T-helper 1 cell treated with Interleukin-12 subunit alpha and Interleukin-12 subunit beta and Interleukin-4 antibody, amounts not matched to agents 30 μg/mL and 1 μg/mL, for 36 hours (primary cell): ENCODE data around the gene PLAU.
"Not testable (repeated sequence)": the region's sequence is repeated elsewhere in the genome, so short reads cannot be mapped to it uniquely, and the experiment has no call there.

ENCODE experiments used
- H3K27ac Mint-ChIP-seq: one replicate; pipeline ENCODE4 v1.8.0; 2021; ENCODE audit warnings: mild to moderate bottlenecking, mixed read lengths
- H3K27me3 Mint-ChIP-seq: one replicate; pipeline ENCODE4 v1.8.0; 2021; ENCODE audit warnings: low read depth, mixed read lengths
- H3K36me3 Mint-ChIP-seq: one replicate; pipeline ENCODE4 v1.8.0; 2021; ENCODE audit warnings: low read depth, mixed read lengths
- H3K4me1 Mint-ChIP-seq: one replicate; pipeline ENCODE4 v1.8.0; 2021; ENCODE audit warnings: low read depth, mixed read lengths
- H3K4me3 Mint-ChIP-seq: one replicate; pipeline ENCODE4 v1.8.0; 2021; ENCODE audit warnings: mild to moderate bottlenecking, moderate library complexity, mixed read lengths
- H3K9me3 Mint-ChIP-seq: one replicate; pipeline ENCODE4 v1.8.0; 2021; ENCODE audit warnings: mixed read lengths

The PLAU gene

DNA sequence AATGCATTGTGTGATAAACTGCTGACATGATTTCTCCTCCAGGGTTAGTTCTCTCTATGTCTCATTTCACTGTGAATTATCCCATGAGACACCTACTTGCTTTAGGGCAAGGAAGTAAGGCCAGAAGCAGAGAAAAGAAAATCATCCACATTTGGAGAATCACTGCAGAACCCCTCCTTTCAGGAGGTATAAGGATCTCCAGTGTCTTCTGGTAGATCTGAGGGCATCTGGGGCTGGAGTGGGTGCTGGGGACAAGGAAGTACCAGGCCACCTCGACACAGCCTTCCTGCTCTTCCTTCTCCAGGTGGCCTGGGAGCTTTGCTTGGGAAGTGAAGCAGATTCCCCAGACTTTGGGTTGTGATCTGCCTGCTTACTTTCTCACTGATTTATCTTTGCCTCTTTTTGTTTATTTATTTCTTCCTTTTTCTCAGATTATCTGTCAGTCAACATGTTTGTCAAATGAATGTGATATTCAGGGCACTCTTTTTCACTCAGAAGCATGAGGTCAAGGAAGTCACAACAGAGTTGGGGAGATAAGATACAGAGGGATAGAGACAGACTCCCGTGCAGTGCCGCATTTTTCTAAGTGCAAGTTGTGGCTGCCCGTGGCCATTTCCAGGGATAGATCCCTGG, 24.2 kb upstream of the PLAU start:
- Mint-ChIP-seq H3K9me3 (no peaks in the 10 kb centered on the region), H3K27ac (no peak overlapping the region), H3K27me3 (peaks cover 5% of the 10 kb centered on the region), H3K4me3 (no peak overlapping the region), H3K4me1 (peaks cover 15% of the 10 kb centered on the region), H3K36me3 (no peaks in the 10 kb centered on the region)

DNA sequence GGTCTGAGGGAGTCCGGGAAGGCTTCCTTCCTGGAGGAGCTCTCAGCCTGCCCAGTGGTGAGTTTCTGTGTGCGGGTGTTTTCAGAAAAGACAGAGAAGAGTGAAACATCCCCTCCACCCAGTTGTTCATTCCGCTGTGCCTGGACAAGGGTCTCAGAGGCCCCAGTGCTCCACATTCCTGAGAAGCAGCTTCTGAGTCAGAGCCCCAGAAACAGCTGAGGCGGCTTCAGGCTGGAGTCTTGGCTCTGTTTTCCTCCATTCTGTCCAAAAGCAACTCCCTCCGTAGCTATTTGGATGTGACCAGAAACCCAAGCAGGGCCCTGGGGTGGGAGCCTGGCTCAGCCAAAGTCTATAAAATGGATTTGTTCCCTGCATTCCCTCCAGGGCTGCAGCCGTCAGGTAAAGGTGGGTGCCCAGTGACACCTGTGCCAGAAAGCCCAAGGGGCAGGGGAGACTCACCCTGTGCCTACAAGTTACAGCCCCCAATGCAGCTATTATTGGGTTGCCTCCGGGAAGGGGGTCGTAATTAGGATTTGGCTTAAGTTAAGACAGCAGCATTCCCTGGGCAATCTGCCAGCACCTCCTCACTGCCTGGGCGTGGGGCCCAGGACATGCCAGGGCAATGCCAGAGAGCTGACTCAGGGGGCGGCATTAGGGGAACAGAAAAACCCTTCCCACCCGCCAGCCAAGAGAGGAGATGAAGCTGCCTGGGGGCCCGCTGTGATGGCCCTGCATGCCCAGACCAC, 23.5 kb upstream of the PLAU start:
- no peak overlapping the region for H3K27ac Mint-ChIP-seq
- no peak overlapping the region for H3K4me3 Mint-ChIP-seq
- no peaks in the 10 kb centered on the region for H3K36me3 Mint-ChIP-seq
- H3K27me3 Mint-ChIP-seq: peaks cover 7% of the 10 kb centered on the region
- no peaks in the 10 kb centered on the region for H3K9me3 Mint-ChIP-seq
- peaks cover 15% of the 10 kb centered on the region for H3K4me1 Mint-ChIP-seq

DNA sequence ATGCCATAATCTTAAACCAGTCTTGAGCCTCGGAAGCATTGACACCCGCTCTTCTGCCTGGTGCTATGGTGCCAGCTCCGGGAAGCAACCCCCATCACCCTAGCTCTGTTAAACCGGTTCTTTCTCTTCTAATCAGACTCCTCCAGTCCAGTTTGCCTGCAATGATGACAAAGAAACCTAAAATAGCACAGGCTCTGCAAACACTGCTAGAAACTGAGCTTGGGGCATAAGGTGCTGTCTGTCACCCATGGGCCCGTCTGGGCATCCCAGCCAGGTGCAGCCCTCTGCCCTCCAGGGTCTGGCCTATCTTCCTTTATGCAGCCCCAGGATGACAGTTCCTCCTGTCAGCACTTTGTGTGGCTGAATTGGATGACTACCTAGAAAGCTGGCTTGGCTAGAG, 22.4 kb upstream of the PLAU start:
- Mint-ChIP-seq H3K9me3 (no peaks in the 10 kb centered on the region), H3K36me3 (no peaks in the 10 kb centered on the region), H3K4me1 (peaks cover 15% of the 10 kb centered on the region), H3K27me3 (peaks cover 16% of the 10 kb centered on the region), H3K27ac (no peak overlapping the region), H3K4me3 (no peak overlapping the region)

DNA sequence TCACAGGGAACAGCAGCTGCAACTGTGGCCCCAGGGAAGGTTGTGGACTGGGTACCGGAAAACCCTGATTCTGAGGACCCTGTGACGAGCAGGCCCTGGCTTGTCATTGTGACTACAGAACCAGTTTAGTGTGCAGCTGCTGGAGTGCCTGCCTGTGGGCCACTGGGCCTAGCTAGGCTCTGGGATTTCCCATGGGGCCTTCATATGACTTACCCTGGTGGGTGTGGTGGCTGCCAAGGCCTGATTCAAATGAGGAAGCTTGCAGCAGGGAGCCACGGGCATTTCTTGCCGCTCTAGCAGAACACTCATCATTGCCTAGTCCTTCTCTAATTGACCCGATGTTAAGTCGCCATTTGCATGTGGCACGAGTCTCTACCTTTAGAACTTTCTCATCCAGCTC, 21.9 kb upstream of the PLAU start:
- no peak overlapping the region for H3K4me3 Mint-ChIP-seq
- H3K9me3 Mint-ChIP-seq: no peaks in the 10 kb centered on the region
- H3K4me1 Mint-ChIP-seq: peaks cover 16% of the 10 kb centered on the region
- peaks cover 16% of the 10 kb centered on the region for H3K27me3 Mint-ChIP-seq
- H3K27ac Mint-ChIP-seq: no peak overlapping the region
- no peaks in the 10 kb centered on the region for H3K36me3 Mint-ChIP-seq

DNA sequence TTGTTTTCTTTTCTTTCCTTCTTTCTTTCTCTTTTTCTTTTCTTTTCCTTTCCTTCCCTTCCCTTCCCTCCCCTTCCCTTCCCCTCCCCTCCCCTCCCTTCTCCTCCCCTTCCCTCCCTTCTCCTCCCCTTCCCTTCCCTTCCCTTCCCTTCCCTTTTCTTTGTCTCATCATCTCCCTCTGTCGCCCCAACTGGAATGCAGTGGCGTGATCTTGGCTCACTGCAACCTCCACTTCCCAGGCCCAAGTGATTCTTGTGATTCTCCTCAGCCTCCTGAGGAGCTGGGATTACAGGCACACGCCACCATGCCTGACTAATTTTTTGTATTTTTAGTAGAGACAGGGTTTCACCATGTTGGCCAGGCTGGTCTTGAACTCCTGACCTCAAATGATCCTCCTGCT, 21.5 kb upstream of the PLAU start:
- H3K36me3 Mint-ChIP-seq, H3K27ac Mint-ChIP-seq, H3K9me3 Mint-ChIP-seq, H3K4me3 Mint-ChIP-seq: not testable (repeated sequence)
- H3K4me1 Mint-ChIP-seq: peaks cover 20% of the 10 kb centered on the region
- H3K27me3 Mint-ChIP-seq: peaks cover 16% of the 10 kb centered on the region

DNA sequence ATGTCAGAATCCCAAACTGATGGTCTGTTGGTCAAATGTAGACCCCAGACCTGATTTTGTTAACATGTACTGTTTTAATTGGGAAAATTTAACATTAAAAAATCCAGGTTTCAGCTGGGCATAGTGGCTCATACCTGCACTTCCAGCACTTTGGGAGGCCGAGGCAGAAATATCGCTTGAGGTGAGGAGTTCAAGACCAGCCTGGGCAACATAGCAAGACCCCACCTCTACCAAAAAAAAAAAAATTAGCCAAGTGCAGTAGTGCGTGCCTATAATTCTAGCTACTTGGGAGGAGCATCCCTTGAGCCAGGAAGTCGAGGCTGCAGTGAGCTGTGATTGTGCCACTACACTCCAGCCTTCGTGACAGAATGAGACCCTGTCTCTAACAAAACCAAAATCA, 20.7 kb upstream of the PLAU start:
- Mint-ChIP-seq H3K9me3 (no peaks in the 10 kb centered on the region), H3K27me3 (peaks cover 16% of the 10 kb centered on the region), H3K4me1 (peaks cover 23% of the 10 kb centered on the region), H3K27ac (no peak overlapping the region), H3K36me3 (no peaks in the 10 kb centered on the region), H3K4me3 (no peak overlapping the region)

DNA sequence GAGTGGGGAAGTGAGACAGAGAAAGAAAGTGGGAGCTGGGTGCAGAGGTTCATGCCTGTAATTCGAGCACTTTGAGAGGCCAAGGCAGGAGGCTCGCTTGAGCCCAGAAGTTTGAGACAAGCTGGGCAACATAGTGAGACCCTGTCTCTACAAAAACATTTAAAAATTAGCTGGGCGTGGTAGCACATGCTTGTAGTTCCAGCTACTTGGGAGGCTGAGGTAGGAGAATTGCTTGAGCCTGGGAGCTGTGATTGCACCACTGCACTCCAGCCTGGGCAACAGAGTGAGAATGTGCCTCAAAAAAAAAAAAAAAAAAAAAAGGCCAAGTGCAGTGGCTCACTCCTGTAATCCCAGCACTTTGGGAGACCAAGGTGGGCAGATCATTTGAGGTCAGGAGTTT, 20.1 kb upstream of the PLAU start:
- not testable (repeated sequence) for H3K27ac Mint-ChIP-seq, H3K4me3 Mint-ChIP-seq, H3K36me3 Mint-ChIP-seq, H3K9me3 Mint-ChIP-seq
- Mint-ChIP-seq H3K4me1 (peaks cover 22% of the 10 kb centered on the region), H3K27me3 (peaks cover 13% of the 10 kb centered on the region)

DNA sequence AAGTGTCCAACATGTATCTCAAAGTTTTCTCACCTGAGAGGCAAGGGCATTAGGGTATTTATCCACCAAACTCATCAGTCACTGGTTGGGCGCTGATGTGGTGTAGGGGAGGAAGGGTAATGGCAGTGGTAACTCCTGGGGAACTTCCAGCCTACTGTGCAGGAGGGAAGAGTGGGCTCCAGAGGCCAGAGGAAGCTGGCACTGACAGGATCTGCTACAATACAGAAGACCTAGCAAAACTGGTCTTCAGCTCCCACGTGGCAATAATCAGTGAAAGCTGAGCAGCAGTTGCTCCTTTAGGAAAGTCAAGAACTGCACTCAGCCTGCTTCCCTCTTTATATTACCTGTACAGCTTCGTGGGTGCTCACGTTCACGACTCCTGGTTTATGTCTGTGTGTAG, 19.4 kb upstream of the PLAU start:
- no peaks in the 10 kb centered on the region for H3K9me3 Mint-ChIP-seq
- peaks cover 15% of the 10 kb centered on the region for H3K4me1 Mint-ChIP-seq
- H3K36me3 Mint-ChIP-seq: no peaks in the 10 kb centered on the region
- H3K27ac Mint-ChIP-seq: no peak overlapping the region
- H3K4me3 Mint-ChIP-seq: no peak overlapping the region
- peaks cover 11% of the 10 kb centered on the region for H3K27me3 Mint-ChIP-seq

DNA sequence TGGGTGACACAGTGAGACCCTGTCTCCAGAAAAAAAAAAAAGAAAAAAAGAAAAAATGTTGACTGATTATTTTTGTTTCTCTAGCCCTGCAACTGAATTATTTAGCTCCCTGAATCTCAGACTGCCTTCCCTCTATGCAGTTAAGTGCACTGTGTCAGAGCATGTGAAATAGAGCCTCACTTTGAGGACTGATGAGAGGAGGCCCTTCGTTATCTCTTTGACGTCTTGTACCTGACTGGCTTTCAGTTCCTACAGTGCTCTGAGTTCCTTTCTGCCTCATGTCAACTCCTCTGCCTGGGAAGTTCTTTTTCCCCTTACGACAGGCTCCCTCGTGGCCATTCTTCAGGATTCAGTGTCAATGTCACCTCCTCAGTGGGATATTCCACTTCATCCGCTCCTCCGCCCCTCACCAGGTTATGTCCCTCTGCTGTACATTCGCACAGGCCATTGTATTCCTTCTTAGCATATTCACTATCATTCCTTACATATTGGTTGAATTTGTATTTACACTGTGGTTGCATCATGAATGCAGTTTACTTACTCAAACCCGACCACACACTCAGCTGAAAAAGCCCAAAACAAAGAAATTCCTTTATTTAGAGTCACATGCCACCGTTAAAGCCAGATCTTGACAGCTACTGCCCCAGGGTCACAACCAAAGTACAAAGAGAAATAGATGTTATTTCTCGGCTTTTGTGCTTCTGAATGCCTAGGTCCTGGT, 18.5 kb upstream of the PLAU start:
- Mint-ChIP-seq H3K4me3 (no peak overlapping the region), H3K27me3 (peaks cover 11% of the 10 kb centered on the region), H3K27ac (no peak overlapping the region), H3K9me3 (no peaks in the 10 kb centered on the region), H3K36me3 (no peaks in the 10 kb centered on the region), H3K4me1 (peaks cover 14% of the 10 kb centered on the region)

DNA sequence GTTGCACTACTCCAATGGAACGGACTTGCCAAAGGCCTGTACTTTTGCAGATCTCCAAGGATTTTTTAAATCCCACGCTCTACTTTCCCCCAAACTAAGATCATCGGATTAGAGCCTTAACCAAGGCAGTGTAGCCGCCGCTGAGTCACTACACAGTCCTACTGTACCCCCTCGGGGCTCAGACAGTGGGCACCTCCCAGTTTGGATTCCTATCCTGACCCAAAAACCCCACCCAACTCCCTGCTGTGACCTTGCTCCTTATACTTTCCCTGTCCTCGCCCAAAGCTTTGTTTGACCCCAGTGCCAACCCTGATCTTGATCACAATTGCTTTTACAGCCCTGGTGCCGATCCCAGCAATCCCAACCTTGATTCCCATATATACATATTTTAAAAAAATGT, 17.5 kb upstream of the PLAU start:
- H3K9me3 Mint-ChIP-seq: no peaks in the 10 kb centered on the region
- peaks cover 12% of the 10 kb centered on the region for H3K4me1 Mint-ChIP-seq
- no peak overlapping the region for H3K27ac Mint-ChIP-seq
- no peak overlapping the region for H3K4me3 Mint-ChIP-seq
- peaks cover 11% of the 10 kb centered on the region for H3K27me3 Mint-ChIP-seq
- no peaks in the 10 kb centered on the region for H3K36me3 Mint-ChIP-seq

DNA sequence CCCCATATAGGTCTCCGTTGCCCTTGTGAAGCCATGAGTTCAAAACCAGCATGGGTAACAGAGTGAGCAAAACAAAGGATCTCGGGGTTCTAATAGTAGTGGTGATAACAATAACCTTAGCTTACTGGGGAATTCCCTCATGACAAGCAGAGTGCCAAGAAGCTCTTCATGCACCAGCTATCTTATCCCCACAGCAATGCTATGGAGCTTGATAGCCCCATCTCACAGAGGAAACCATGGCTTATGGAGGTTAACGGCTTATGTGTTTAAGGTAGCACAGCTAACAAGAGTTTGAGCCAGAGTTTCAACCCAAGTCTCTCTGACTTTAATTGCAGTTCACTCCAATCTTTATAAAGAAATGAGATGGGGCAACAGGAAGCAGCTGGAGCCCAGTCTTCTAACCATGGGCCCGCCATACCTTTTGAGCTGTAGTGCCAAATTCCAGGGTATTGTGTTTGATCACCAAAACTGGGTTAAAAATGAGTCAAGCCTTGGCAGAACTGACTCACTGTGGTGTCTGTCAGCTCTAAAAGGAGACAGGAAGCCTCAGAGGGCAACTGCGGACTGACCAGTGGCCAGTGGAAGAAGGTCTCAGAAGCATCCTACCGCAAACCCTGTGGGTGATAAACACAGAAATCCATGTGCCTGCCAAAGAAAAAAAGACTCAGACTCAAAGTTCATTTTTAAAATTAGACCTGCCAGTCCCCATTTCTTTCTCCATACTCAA, 16.5 kb upstream of the PLAU start:
- H3K27ac Mint-ChIP-seq: no peak overlapping the region
- no peaks in the 10 kb centered on the region for H3K9me3 Mint-ChIP-seq
- H3K36me3 Mint-ChIP-seq: no peaks in the 10 kb centered on the region
- H3K27me3 Mint-ChIP-seq: peaks cover 11% of the 10 kb centered on the region
- peaks cover 8% of the 10 kb centered on the region for H3K4me1 Mint-ChIP-seq
- H3K4me3 Mint-ChIP-seq: no peak overlapping the region

DNA sequence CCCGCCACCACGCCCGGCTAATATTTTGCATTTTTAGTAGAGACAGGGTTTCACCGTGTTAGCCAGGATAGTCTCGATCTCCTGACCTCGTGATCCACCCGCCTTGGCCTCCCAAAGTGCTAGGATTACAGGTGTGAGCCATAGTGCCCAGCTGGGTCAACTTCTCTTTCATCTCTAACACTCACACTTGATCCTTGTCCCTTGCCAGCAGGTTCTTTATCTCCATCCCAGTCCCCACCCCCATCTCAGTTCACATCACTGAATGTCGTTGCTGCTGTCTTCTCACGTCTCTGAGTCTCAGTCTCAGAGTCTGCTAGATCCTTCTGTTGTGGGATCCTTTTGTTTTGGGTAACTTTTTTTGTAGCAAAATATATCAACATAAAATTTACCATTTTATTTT, 15.6 kb upstream of the PLAU start:
- H3K4me3 Mint-ChIP-seq, H3K4me1 Mint-ChIP-seq, H3K9me3 Mint-ChIP-seq, H3K27ac Mint-ChIP-seq, H3K36me3 Mint-ChIP-seq: not testable (repeated sequence)
- H3K27me3 Mint-ChIP-seq: peaks cover 15% of the 10 kb centered on the region

DNA sequence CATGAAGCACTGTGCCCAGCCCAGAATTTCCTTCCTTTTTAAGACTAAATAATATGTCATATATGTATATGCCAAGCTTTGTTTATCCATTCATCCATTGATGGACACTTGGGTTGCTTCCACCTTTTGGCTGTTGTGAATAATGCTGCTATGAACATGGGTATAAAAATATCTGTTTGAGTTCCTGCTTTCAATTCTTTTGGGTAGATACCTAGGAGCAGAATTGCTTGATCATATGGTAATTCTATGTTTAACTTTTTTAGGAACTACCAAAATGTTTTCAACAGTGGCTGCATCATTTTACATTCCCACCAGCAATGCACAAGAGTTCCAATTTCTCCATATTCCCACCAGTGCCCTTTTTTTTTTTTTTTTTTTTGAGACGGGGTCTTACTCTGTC, 13.2 kb upstream of the PLAU start:
- Mint-ChIP-seq H3K27me3 (peaks cover 25% of the 10 kb centered on the region), H3K9me3 (no peaks in the 10 kb centered on the region), H3K27ac (no peak overlapping the region), H3K36me3 (no peaks in the 10 kb centered on the region), H3K4me1 (peaks cover 8% of the 10 kb centered on the region), H3K4me3 (no peak overlapping the region)

DNA sequence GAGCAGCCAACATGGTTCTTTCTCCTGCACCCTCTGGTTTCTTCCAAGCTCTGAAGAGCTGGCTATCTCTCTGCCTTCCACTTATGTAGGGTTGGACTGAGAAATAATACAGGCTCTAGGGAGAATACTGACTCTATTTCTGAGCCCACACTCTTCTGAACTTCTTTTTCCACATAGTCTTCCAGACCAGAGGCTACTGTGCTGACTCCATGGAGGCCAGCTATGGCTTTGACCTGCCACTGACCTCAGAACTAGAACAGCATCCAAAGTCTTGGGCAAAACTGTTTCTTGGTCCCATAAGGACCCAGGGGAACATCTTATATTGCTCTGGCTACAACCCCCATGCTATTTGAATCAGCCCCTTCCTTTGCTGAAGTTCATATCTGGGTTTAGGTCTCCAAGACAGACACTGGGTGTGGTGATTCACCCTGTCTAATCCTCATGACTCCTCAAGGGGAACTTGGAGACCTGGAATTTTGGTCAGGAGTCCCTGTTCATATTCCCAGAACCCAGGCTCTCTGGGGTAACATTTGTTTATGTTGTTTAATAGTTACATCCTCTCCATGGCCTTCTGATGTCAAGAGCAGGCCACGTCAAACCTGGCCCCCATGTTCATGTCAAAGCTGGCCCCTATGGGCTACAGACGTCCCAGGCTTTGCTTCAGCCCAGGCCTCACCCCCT, 12.1 kb upstream of the PLAU start:
- Mint-ChIP-seq H3K4me1 (peaks cover 8% of the 10 kb centered on the region), H3K36me3 (no peaks in the 10 kb centered on the region), H3K27ac (no peak overlapping the region), H3K4me3 (no peak overlapping the region), H3K9me3 (no peaks in the 10 kb centered on the region), H3K27me3 (peaks cover 26% of the 10 kb centered on the region)
